PC-9 (cell line): ENCODE measurements around the gene GOLGA3. TPM values are rescaled to one million over a fixed set of nuclear protein-coding genes. Genes with fewer than 3 reads are reported as not detected.

Experiments used
- BruUV-seq: library from RNA; stranded (reverse); fragments of 400-500 nt; replicated peaks from 2 replicates; lab custom pipeline; 2021; lab: Mats Ljungman, UMichigan
- CTCF ChIA-PET: fragments of 300-600 bp; sonication (Branson Sonifier 250); formaldehyde crosslinking; loops from one replicate; lab custom pipeline; 2022; ENCODE audit warnings: antibody characterized with exemption; lab: Charles Lee
- POLR2A ChIA-PET: fragments of 300-600 bp; sonication (Branson Sonifier 250); formaldehyde crosslinking; loops from one replicate; lab custom pipeline; 2022; ENCODE audit warnings: antibody characterized with exemption; ENCODE audit not compliant: unreplicated experiment; lab: Charles Lee
- DNase-seq, 2 experiments: peaks; one replicate each; pipeline versions ENCODE4 v3.0.0 to v3.0.0-alpha.2; 2015 to 2022; ENCODE audit warnings: mixed read lengths in 1 of 2
- H2AFZ ChIP-seq: fragments of 200-600 bp; sonication (generic); 2 replicates; pipeline ENCODE4 v1.8.1; 2017; ENCODE audit warnings: antibody characterized with exemption
- H3F3A ChIP-seq: fragments of 200-600 bp; sonication (generic); 2 replicates; pipeline ENCODE4 v1.8.1; 2017; ENCODE audit warnings: antibody characterized with exemption, mild to moderate bottlenecking, low read depth; ENCODE audit not compliant: insufficient read depth
- H3K27ac ChIP-seq: fragments of 200-600 bp; sonication (generic); 2 replicates; pipeline ENCODE4 v1.6.1; 2016; ENCODE audit warnings: mixed run types
- H3K27me3 ChIP-seq: fragments of 200-600 bp; sonication (generic); 2 replicates; pipeline ENCODE4 v1.6.1; 2016; ENCODE audit warnings: low read depth, mixed run types; ENCODE audit not compliant: insufficient read depth
- H3K36me3 ChIP-seq: fragments of 200-600 bp; sonication (generic); 2 replicates; pipeline ENCODE4 v1.6.1; 2016; ENCODE audit warnings: low read depth, mixed run types
- H3K4me1 ChIP-seq: fragments of 200-600 bp; sonication (generic); replicated peaks from 2 replicates; pipeline ENCODE4 v1.6.1; 2016; ENCODE audit warnings: mixed run types; ENCODE audit not compliant: insufficient read depth
- H3K4me2 ChIP-seq: fragments of 200-600 bp; sonication (generic); 2 replicates; pipeline ENCODE4 v1.6.1; 2017; ENCODE audit warnings: mixed run types
- H3K4me3 ChIP-seq: fragments of 200-600 bp; sonication (generic); 2 replicates; pipeline ENCODE4 v1.6.1; 2016; ENCODE audit warnings: mixed run types
- H3K79me2 ChIP-seq: fragments of 200-600 bp; sonication (generic); 2 replicates; pipeline ENCODE4 v1.6.1; 2017; ENCODE audit warnings: low read depth, mixed run types
- H3K9me2 ChIP-seq: fragments of 200-600 bp; sonication (generic); 2 replicates; pipeline ENCODE4 v1.8.1; 2017; ENCODE audit warnings: mild to moderate bottlenecking; ENCODE audit not compliant: insufficient read depth
- H3K9me3 ChIP-seq: fragments of 200-600 bp; sonication (generic); 2 replicates; pipeline ENCODE4 v1.8.1; 2016; ENCODE audit warnings: low read depth; ENCODE audit not compliant: insufficient read depth
- H4K20me1 ChIP-seq: fragments of 200-600 bp; sonication (generic); 2 replicates; pipeline ENCODE4 v1.8.1; 2017; ENCODE audit not compliant: insufficient read depth
- EZH2 ChIP-seq: fragments of 200-600 bp; sonication (generic); IDR thresholded peaks from 2 replicates; pipeline ENCODE4 v1.8.0; 2017; ENCODE audit warnings: antibody characterized with exemption, low read depth
- intact Hi-C: fragments of 100-400 bp; cut with micrococcal nuclease; formaldehyde crosslinking; loops from one replicate; pipeline ENCODE4 v1.10.0; 2022; ENCODE audit not compliant: unreplicated experiment
- total RNA-seq: library from RNA; stranded (reverse); gene quantifications from 2 replicates; pipeline ENCODE4 v1.2.3, GENCODE V29; 2021
- TF ChIP-seq, protein P1 (sequence below): fragments of 200-600 bp; sonication (generic); conservative IDR thresholded peaks from 2 replicates; pipeline ENCODE4 v1.6.1; 2017; ENCODE audit warnings: mixed run types, antibody characterized with exemption, mild to moderate bottlenecking, moderate library complexity

GOLGA3 gene
- total RNA-seq, 1 experiment from 2014 or later: 69.3 TPM

DNA sequence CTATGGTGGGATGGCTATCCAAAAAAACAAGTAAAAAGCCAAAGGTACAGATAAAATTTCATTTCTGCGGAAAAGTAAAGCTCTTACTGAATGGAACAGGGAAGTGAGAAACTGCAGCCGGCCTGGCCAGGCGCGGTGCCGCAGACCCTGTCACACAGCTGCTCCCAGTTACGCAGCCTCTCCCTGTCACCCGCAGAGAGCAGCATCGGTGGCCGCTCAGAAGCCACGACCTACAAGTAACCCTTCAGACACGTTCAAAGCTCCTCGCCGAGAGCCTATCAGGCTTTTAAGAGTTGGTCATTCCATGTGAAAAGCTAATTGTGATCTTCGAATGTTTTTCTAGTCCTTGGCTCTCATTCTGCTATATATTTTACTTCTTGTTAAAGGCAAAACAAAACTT is 56.1 kb downstream of the GOLGA3 start:
- BruUV-seq: TSS peak; percentile 19
- Histone ChIP-seq H3K9me2 (no peaks in the 10 kb centered on the region), H2AFZ (no peak overlapping the region), H3K79me2 (no peaks in the 10 kb centered on the region), H3K4me2 (no peak overlapping the region), H3K27ac (no peak overlapping the region), H3K36me3 (no peaks in the 10 kb centered on the region), H3K4me3 (no peak overlapping the region), H4K20me1 (peaks cover 8% of the 10 kb centered on the region), H3F3A (peaks cover 10% of the 10 kb centered on the region; the same call in 1 of the 2 replicates), H3K9me3 (no peaks in the 10 kb centered on the region), H3K4me1 (no peaks in the 10 kb centered on the region), H3K27me3 (no peaks in the 10 kb centered on the region; the same call in 1 of the 2 replicates)
- TF ChIP-seq, protein P1, sequence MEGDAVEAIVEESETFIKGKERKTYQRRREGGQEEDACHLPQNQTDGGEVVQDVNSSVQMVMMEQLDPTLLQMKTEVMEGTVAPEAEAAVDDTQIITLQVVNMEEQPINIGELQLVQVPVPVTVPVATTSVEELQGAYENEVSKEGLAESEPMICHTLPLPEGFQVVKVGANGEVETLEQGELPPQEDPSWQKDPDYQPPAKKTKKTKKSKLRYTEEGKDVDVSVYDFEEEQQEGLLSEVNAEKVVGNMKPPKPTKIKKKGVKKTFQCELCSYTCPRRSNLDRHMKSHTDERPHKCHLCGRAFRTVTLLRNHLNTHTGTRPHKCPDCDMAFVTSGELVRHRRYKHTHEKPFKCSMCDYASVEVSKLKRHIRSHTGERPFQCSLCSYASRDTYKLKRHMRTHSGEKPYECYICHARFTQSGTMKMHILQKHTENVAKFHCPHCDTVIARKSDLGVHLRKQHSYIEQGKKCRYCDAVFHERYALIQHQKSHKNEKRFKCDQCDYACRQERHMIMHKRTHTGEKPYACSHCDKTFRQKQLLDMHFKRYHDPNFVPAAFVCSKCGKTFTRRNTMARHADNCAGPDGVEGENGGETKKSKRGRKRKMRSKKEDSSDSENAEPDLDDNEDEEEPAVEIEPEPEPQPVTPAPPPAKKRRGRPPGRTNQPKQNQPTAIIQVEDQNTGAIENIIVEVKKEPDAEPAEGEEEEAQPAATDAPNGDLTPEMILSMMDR: no peak
- no peak for TF ChIP-seq EZH2
- intact Hi-C loops: no loop called here
- CTCF ChIA-PET: no interaction called here
- DNase-seq: no peak
- POLR2A ChIA-PET: no interaction called here

DNA sequence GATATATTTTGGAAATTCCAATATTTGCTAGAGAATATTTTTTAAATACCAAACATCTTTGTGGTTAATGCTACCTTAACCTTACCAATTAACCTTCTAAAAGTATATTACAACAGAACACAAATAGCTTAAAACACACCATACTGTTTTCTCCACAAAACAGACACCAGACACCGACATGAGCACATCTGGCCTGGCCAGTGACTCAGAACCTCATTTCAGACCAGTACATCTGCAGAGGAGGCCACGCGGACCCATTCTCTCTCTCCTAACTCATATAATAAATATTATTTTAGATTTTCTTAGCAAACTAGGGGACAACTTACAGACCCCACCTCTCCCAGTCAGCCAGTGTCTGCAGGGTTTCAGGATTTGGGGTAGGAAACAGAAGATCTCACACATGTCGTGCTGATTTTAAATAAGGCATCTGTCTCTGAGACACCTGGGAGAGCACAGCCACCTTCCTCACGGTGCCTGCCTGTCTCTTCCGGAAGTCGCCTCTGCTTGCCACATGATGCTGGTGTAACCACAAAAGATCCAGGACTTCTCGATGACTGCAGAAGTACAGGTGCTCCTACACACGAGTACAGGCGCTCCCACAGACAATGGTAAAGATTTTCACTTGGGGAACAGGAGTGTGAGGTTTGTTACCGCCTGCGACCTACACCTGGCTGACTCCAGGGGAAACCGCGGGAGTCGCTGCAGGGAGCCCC is 57.4 kb downstream of the GOLGA3 start:
- Histone ChIP-seq H3K4me3 (no peak overlapping the region), H3K27ac (no peak overlapping the region), H3K9me2 (no peaks in the 10 kb centered on the region), H3K9me3 (no peaks in the 10 kb centered on the region), H3K79me2 (no peaks in the 10 kb centered on the region), H3K4me2 (no peak overlapping the region), H4K20me1 (peaks cover 8% of the 10 kb centered on the region), H3K4me1 (no peaks in the 10 kb centered on the region), H3K27me3 (no peaks in the 10 kb centered on the region; the same call in 1 of the 2 replicates), H3K36me3 (no peaks in the 10 kb centered on the region), H3F3A (peaks cover 13% of the 10 kb centered on the region; the same call in 1 of the 2 replicates), H2AFZ (no peak overlapping the region)
- intact Hi-C loops: no loop called here
- POLR2A ChIA-PET: no interaction called here
- CTCF ChIA-PET: no interaction called here
- no TSS peak for BruUV-seq
- DNase-seq: no peak
- TF ChIP-seq, protein P1: no peak
- no peak for TF ChIP-seq EZH2

GRCh38 chr12:132766380-132767085 is 62.1 kb downstream of the GOLGA3 start:
- no peak overlapping the region for H2AFZ ChIP-seq
- no peaks in the 10 kb centered on the region for H3K9me3 ChIP-seq
- TF ChIP-seq, protein P1: no peak
- TF ChIP-seq EZH2: no peak
- ChIA-PET CTCF (no interaction called here), POLR2A (no interaction called here)
- no peaks in the 10 kb centered on the region; the same call in 1 of the 2 replicates for H4K20me1 ChIP-seq
- no peaks in the 10 kb centered on the region for H3K9me2 ChIP-seq
- H3F3A ChIP-seq: peaks cover 25% of the 10 kb centered on the region
- no TSS peak for BruUV-seq
- no peaks in the 10 kb centered on the region for H3K36me3 ChIP-seq
- no peaks in the 10 kb centered on the region for H3K27me3 ChIP-seq
- H3K4me2 ChIP-seq: no peak overlapping the region
- H3K79me2 ChIP-seq: 0 out of 2 replicates have a peak, but pooled peaks cover 6% of the 10 kb centered on the region
- H3K4me3 ChIP-seq: no peak overlapping the region
- no peak overlapping the region for H3K27ac ChIP-seq
- H3K4me1 ChIP-seq: no peaks in the 10 kb centered on the region
- intact Hi-C loops: no loop called here
- no peak for DNase-seq
